HG02678 (cell line): ENCODE results near the gene SPEN.
"Not testable (repeated sequence)": the region's sequence is repeated elsewhere in the genome, so short reads cannot be mapped to it uniquely, and the experiment has no call there.

Source experiments
- ATAC-seq: cut with Tn5 transposase; IDR thresholded peaks from one replicate; pipeline ENCODE4 v1.9.1; 2021; ENCODE audit warnings: mild to moderate bottlenecking, moderate library complexity; ENCODE audit not compliant: unreplicated experiment

Gene SPEN

GRCh38 chr1:15977947-15978346, 130.4 kb downstream of the SPEN start:
- not testable (repeated sequence) for ATAC-seq

GRCh38 chr1:15981679-15982078, 134.2 kb downstream of the SPEN start:
- ATAC-seq: no peak

GRCh38 chr1:15983275-15983674, 135.8 kb downstream of the SPEN start:
- ATAC-seq: no peak

- no peak for ATAC-seq
Observed at GRCh38 chr1:15985611-15986297, 138.2 kb downstream of the SPEN start.

GRCh38 chr1:15988856-15989736, 141.6 kb downstream of the SPEN start:
- no peak for ATAC-seq

- no peak for ATAC-seq
Observed at GRCh38 chr1:15989776-15990175, 142.3 kb downstream of the SPEN start.
